Tibial artery (tissue), 4 donors: ENCODE results near the gene LEKR1.

ENCODE experiments used
- DNase-seq, 2 donors: peaks; one replicate each; pipeline ENCODE4 v3.0.0-alpha.2; 2019
- H3K27ac ChIP-seq, 2 donors: fragments of 200-600 bp; sonication (generic) in 1 of 2; 1 replicate in 1 of 2; 2 replicates in 1 of 2; pipeline ENCODE4 v1.5.1; 2018 to 2019; ENCODE audit warnings: mild to moderate bottlenecking in 1 of 2
- H3K27me3 ChIP-seq, 2 donors: fragments of 200-600 bp; sonication (generic) in 1 of 2; one replicate each; pipeline versions ENCODE4 v1.5.1 to v1.6.0; 2016 to 2019
- H3K36me3 ChIP-seq, 3 donors: fragments of 200-600 bp; sonication (generic) in 2 of 3; one replicate each; pipeline ENCODE4 v1.5.1; 2016 to 2019; ENCODE audit warnings: mild to moderate bottlenecking in 2 of 3
- H3K4me1 ChIP-seq, 4 donors: fragments of 200-600 bp; sonication (generic) in 2 of 4; 1 replicate in 3 of 4; 2 replicates in 1 of 4; pipeline ENCODE4 v1.5.1; 2016 to 2019
- H3K4me3 ChIP-seq, 2 donors: fragments of 200-600 bp; sonication (generic) in 1 of 2; 1 replicate in 1 of 2; 2 replicates in 1 of 2; pipeline ENCODE4 v1.5.1; 2018 to 2019; ENCODE audit warnings: mild to moderate bottlenecking in 2 of 2
- H3K9me3 ChIP-seq, 3 donors: fragments of 200-600 bp; sonication (generic) in 1 of 3; one replicate each; pipeline ENCODE4 v1.5.1; 2016 to 2019
- CTCF ChIP-seq, 2 experiments: fragments of 200-600 bp in 1 of 2; fragments of 450-650 bp in 1 of 2; IDR thresholded peaks; one replicate each; pipeline ENCODE4 v1.5.1; 2017 to 2019; ENCODE audit warnings: antibody characterized with exemption in 2 of 2, mild to moderate bottlenecking in 1 of 2, moderate library complexity in 1 of 2
- intact Hi-C: fragments of 100-400 bp; cut with DNase I; formaldehyde crosslinking; loops from one replicate; pipeline ENCODE4 v1.15.0; 2023; ENCODE audit warnings: low total_unique reads

Gene LEKR1

GRCh38 chr3:157086060-157086750, 260.1 kb downstream of the LEKR1 start:
- Histone ChIP-seq H3K27ac (peak overlapping the region; percentile 99), H3K36me3 (no peaks in the 10 kb centered on the region), H3K27me3 (no peaks in the 10 kb centered on the region), H3K4me1 (peaks cover 0 to 48% (median 37%) of the 10 kb centered on the region in 4 donors), H3K9me3 (no peaks in the 10 kb centered on the region), H3K4me3 (peak overlapping the region in 1 of 2 donors; percentile 9)
- peak; percentile 48 to 86 for DNase-seq
- intact Hi-C loops, result no loop called here
- TF ChIP-seq CTCF (IDR thresholded peaks at IDR 0.05), result no peak

- Histone ChIP-seq H3K4me3 (peak overlapping the region in 1 of 2 donors; percentile 9), H3K27ac (peak overlapping the region; percentile 99), H3K4me1 (peaks cover 0 to 48% (median 37%) of the 10 kb centered on the region in 4 donors), H3K36me3 (no peaks in the 10 kb centered on the region), H3K9me3 (no peaks in the 10 kb centered on the region), H3K27me3 (no peaks in the 10 kb centered on the region)
- DNase-seq, result no peak
- TF ChIP-seq CTCF (IDR thresholded peaks at IDR 0.05), result no peak
- intact Hi-C loops, result no loop called here
Observed at GRCh38 chr3:157086775-157087174, 260.6 kb downstream of the LEKR1 start.

- TF ChIP-seq CTCF (IDR thresholded peaks at IDR 0.05), result no peak
- H3K9me3 ChIP-seq, result no peaks in the 10 kb centered on the region
- no peaks in the 10 kb centered on the region for H3K27me3 ChIP-seq
- no peak for DNase-seq
- peak overlapping the region; percentile 99 for H3K27ac ChIP-seq
- intact Hi-C loops, result no loop called here
- peaks cover 0 to 51% (median 34%) of the 10 kb centered on the region in 4 donors for H3K4me1 ChIP-seq
- H3K4me3 ChIP-seq, result no peak overlapping the region
- no peaks in the 10 kb centered on the region for H3K36me3 ChIP-seq
Observed at GRCh38 chr3:157087373-157087772, 261.2 kb downstream of the LEKR1 start.

GRCh38 chr3:157087780-157088600, 261.8 kb downstream of the LEKR1 start:
- no peaks in the 10 kb centered on the region for H3K9me3 ChIP-seq
- no peak for TF ChIP-seq CTCF (IDR thresholded peaks at IDR 0.05)
- no peak for DNase-seq
- peaks cover 0 to 53% (median 34%) of the 10 kb centered on the region in 4 donors for H3K4me1 ChIP-seq
- no peaks in the 10 kb centered on the region for H3K36me3 ChIP-seq
- peak overlapping the region; percentile 99 for H3K27ac ChIP-seq
- intact Hi-C loops, result no loop called here
- H3K27me3 ChIP-seq, result no peaks in the 10 kb centered on the region
- H3K4me3 ChIP-seq, result peak overlapping the region; percentile 67 to 76

- intact Hi-C loops, result no loop called here
- H3K27ac ChIP-seq, result peak overlapping the region; percentile 99
- no peaks in the 10 kb centered on the region for H3K36me3 ChIP-seq
- no peak for TF ChIP-seq CTCF (IDR thresholded peaks at IDR 0.05)
- H3K4me3 ChIP-seq, result peak overlapping the region; percentile 67 to 76
- H3K27me3 ChIP-seq, result no peaks in the 10 kb centered on the region
- H3K9me3 ChIP-seq, result no peaks in the 10 kb centered on the region
- peaks cover 0 to 53% (median 34%) of the 10 kb centered on the region in 4 donors for H3K4me1 ChIP-seq
- peak; percentile 96 to 99 for DNase-seq
Observed at GRCh38 chr3:157088601-157089454, 262.7 kb downstream of the LEKR1 start.
